CD8-positive, alpha-beta memory T cell (primary cell): ENCODE results near the gene SIM1. TPM values are rescaled to one million over a fixed set of nuclear protein-coding genes. Genes with fewer than 3 reads are reported as not detected.

Experiments
- CTCF ChIA-PET: fragments of 350-600 bp; sonication (Branson Sonifier 250); formaldehyde crosslinking; loops from one replicate; lab custom pipeline; 2021; ENCODE audit warnings: antibody characterized with exemption; lab: Charles Lee
- POLR2A ChIA-PET: fragments of 350-600 bp; sonication (Branson Sonifier 250); formaldehyde crosslinking; loops from one replicate; lab custom pipeline; 2021; ENCODE audit warnings: antibody characterized with exemption; lab: Charles Lee
- DNase-seq, 5 donors: peaks; one replicate each; pipeline versions ENCODE4 v3.0.0 to v3.0.0-alpha.2; 2020 to 2022; ENCODE audit warnings: mixed read lengths in 1 of 5
- H3K27ac ChIP-seq: one replicate; pipeline ENCODE4 v1.7.0; 2013; ENCODE audit warnings: low read depth, mild to moderate bottlenecking, low read length, moderate library complexity
- H3K27me3 ChIP-seq: 2 replicates; pipeline ENCODE4 v1.7.0; 2013; ENCODE audit warnings: low read length, mild to moderate bottlenecking; ENCODE audit not compliant: insufficient read depth, poor library complexity, severe bottlenecking
- H3K36me3 ChIP-seq: 2 replicates; pipeline ENCODE4 v1.7.0; 2013; ENCODE audit warnings: mild to moderate bottlenecking, low read length, moderate library complexity; ENCODE audit not compliant: insufficient read depth
- H3K4me1 ChIP-seq: 2 replicates; pipeline ENCODE4 v1.7.0; 2013; ENCODE audit warnings: mild to moderate bottlenecking, low read length, moderate library complexity; ENCODE audit not compliant: insufficient read depth
- H3K4me3 ChIP-seq: 2 replicates; pipeline ENCODE4 v1.7.0; 2013; ENCODE audit warnings: mild to moderate bottlenecking, low read length
- H3K9me3 ChIP-seq: 2 replicates; pipeline ENCODE4 v1.7.0; 2013; ENCODE audit warnings: mild to moderate bottlenecking, low read length
- H3K27ac Mint-ChIP-seq, 8 donors: one replicate each; pipeline ENCODE4 v1.8.0; 2020 to 2021; ENCODE audit warnings: mixed read lengths in 8 of 8, mild to moderate bottlenecking in 6 of 8, inconsistent platforms in 3 of 8, moderate library complexity in 3 of 8
- H3K27me3 Mint-ChIP-seq, 2 donors: one replicate each; pipeline ENCODE4 v1.8.0; 2020 to 2021; ENCODE audit warnings: mixed read lengths in 2 of 2, mild to moderate bottlenecking in 1 of 2, moderate library complexity in 1 of 2
- H3K36me3 Mint-ChIP-seq, 3 donors: one replicate each; pipeline ENCODE4 v1.8.0; 2020 to 2021; ENCODE audit warnings: mixed read lengths in 3 of 3, inconsistent platforms in 1 of 3, mild to moderate bottlenecking in 1 of 3
- H3K4me1 Mint-ChIP-seq, 3 donors: one replicate each; pipeline ENCODE4 v1.8.0; 2020 to 2021; ENCODE audit warnings: mixed read lengths in 3 of 3, inconsistent platforms in 1 of 3, mild to moderate bottlenecking in 1 of 3
- H3K4me3 Mint-ChIP-seq, 7 donors: one replicate each; pipeline ENCODE4 v1.8.0; 2020 to 2021; ENCODE audit warnings: mixed read lengths in 7 of 7, mild to moderate bottlenecking in 6 of 7, moderate library complexity in 4 of 7, inconsistent platforms in 2 of 7
- H3K9me3 Mint-ChIP-seq, 5 donors: one replicate each; pipeline ENCODE4 v1.8.0; 2020 to 2022; ENCODE audit warnings: mixed read lengths in 5 of 5, mild to moderate bottlenecking in 3 of 5, moderate library complexity in 2 of 5, inconsistent platforms in 1 of 5
- polyA plus RNA-seq: library from polyadenylated mRNA; unstranded; fragments of 300-500 nt; fragmentation: Illumina TruSeq; gene quantifications from one replicate; pipeline ENCODE4 v1.2.3, GENCODE V29; 2021
- total RNA-seq, 2 experiments: library from RNA; stranded (reverse); gene quantifications; one replicate each; pipeline ENCODE4 v1.2.3, GENCODE V29; 2021

Gene SIM1
- total and polyA plus RNA-seq, 3 experiments from 2014 or later: not detected

DNA sequence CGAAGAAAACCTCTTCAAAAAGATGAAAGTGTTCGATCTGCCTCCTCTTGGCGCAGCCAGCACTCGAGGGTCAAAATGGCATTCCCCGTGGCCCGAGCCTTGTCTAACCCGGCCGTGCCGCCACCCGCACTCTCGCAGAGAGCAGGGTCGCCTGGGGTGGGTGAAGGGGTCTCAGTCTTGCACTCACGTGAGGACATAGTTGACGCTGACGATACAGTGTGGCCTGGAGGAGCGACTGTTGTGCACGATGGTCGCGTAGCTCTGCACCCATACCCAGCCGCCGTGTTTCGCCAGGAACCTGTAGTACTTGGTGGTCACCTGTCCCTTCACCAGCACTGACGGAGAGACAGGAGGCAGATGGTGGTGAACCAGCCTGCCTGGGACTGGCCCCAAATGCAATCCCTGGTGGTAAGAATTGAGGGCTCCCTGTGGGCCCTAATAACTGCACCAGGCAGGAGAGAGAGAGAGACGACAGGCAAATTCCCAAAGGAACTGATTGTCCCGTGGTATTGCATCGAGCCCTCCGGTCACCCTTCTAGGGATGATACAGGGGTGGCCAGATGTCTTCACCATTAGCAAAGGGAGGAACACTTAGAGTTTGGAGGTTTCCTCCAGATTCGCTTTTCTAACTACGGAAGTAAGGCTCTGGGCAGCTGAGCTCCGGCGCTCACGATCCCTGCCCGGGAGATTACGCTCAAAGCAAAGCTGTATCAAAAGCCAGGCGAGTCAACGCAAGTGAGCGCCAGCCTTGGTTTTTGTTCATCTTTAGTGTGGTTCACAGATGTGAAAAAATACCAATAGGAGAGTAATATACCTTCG lies 17.4 kb downstream of the SIM1 start:
- H3K4me1 Mint-ChIP-seq: peaks cover 0 to 6% (median 5%) of the 10 kb centered on the region in 3 donors
- CTCF ChIA-PET: no interaction called here

DNA sequence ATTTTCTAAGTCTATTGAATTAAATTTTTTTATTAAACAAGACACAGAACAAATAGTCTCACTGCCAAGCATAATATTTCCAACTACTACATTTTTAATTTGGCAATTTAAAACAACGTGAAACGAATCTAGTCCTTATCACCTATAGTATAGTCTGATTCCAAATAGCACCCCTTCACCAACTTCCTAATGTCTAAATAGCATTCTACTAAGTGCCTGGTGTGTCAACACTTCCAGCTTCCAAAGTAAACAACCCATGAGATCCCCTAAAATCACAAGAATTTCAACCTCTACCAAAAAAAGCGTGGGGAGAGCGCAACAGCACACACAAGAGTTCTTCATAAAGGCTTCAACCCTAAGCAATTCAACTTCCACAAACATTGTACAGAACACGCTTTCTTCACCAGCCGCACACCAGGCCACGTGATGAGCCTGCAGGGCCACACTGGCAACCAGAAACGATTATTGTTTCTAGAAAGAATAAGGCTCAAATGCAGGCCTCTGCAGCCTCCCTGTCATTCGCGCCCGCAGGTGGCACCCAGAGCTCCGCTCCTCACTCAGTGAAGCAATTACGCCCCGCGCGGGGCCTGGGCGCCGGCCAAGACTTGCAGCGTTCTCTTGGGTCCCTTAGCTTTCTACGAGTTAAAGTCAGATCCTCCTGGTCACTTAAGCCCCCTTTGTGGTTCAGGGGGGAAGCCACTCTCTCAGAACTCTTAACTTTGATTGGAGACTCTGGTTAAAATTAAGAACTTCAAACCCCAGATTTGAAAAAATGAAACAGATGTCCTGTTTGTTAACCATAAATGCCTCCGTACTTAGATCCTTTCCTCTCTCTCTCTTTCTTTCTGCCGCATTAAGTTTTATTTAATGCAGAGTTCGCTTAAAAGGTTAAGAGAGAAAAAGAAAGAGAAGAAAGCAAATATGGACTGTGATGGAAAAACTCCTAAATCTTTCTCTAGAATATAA lies 18.3 kb downstream of the SIM1 start:
- ChIA-PET CTCF (no interaction called here), POLR2A (no interaction called here)
- peaks cover 0 to 6% (median 5%) of the 10 kb centered on the region in 3 donors for H3K4me1 Mint-ChIP-seq
- no peak overlapping the region for H3K27ac Mint-ChIP-seq
- H3K36me3 ChIP-seq: no peaks in the 10 kb centered on the region
- H3K4me1 ChIP-seq: no peaks in the 10 kb centered on the region
- peaks cover 15 to 35% of the 10 kb centered on the region in 2 donors for H3K27me3 Mint-ChIP-seq
- H3K36me3 Mint-ChIP-seq: no peaks in the 10 kb centered on the region
- H3K4me3 ChIP-seq: no peak overlapping the region
- H3K9me3 Mint-ChIP-seq: peaks cover 0 to 12% (median 6%) of the 10 kb centered on the region in 5 donors
- no peak for DNase-seq
- peaks cover 27% of the 10 kb centered on the region for H3K27me3 ChIP-seq
- H3K4me3 Mint-ChIP-seq: peak overlapping the region in 1 of 7 donors; percentile 30
- H3K27ac ChIP-seq: no peak overlapping the region
- H3K9me3 ChIP-seq: no peaks in the 10 kb centered on the region

More for the DNA sequence above, 17.4 kb downstream of the SIM1 start:
- H3K9me3 ChIP-seq: no peaks in the 10 kb centered on the region
- Mint-ChIP-seq H3K4me3 (no peak overlapping the region), H3K9me3 (peaks cover 0 to 12% (median 6%) of the 10 kb centered on the region in 5 donors), H3K36me3 (no peaks in the 10 kb centered on the region), H3K27me3 (peaks cover 11 to 35% of the 10 kb centered on the region in 2 donors), H3K27ac (no peak overlapping the region)
- H3K36me3 ChIP-seq: no peaks in the 10 kb centered on the region
- peaks cover 27% of the 10 kb centered on the region for H3K27me3 ChIP-seq
- POLR2A ChIA-PET: no interaction called here
- H3K27ac ChIP-seq: no peak overlapping the region
- no peak overlapping the region for H3K4me3 ChIP-seq
- H3K4me1 ChIP-seq: no peaks in the 10 kb centered on the region
- DNase-seq: no peak

- H3K9me3 Mint-ChIP-seq: peaks cover 0 to 12% (median 6%) of the 10 kb centered on the region in 5 donors
- H3K4me3 Mint-ChIP-seq: no peak overlapping the region
- CTCF ChIA-PET: no interaction called here
- peaks cover 21 to 38% of the 10 kb centered on the region in 2 donors for H3K27me3 Mint-ChIP-seq
- no peak for DNase-seq
- Histone ChIP-seq H3K4me1 (no peaks in the 10 kb centered on the region), H3K9me3 (no peaks in the 10 kb centered on the region), H3K36me3 (no peaks in the 10 kb centered on the region), H3K27me3 (peaks cover 20% of the 10 kb centered on the region), H3K4me3 (no peak overlapping the region), H3K27ac (no peak overlapping the region)
- no peak overlapping the region for H3K27ac Mint-ChIP-seq
- no peaks in the 10 kb centered on the region for H3K36me3 Mint-ChIP-seq
- peaks cover 0 to 6% (median 5%) of the 10 kb centered on the region in 3 donors for H3K4me1 Mint-ChIP-seq
- POLR2A ChIA-PET: no interaction called here
Observed at GRCh38 chr6:100445512-100445911, 19.2 kb downstream of the SIM1 start.

DNA sequence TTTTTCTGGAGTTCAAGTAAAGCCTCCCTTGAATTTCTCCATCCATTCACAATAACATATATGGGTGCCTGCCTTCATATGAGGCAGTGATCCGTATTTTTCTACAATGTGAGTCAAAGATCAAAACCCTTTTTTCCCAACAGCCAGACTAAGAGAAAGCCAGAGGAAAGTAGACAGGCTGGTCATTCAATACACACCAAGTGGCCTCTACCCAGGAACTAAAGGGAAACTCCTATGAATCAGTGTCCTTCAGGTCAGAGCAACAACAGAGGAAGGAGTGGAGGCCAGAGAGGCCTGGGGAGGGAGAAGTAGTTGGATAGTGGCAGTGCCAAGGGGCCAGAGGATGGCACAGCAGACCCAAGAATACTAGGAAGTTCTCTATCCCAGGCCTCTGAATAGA lies 23.8 kb downstream of the SIM1 start:
- H3K4me1 ChIP-seq: no peaks in the 10 kb centered on the region
- Mint-ChIP-seq H3K4me3 (no peak overlapping the region), H3K9me3 (peaks cover 0 to under 1% (median 0%) of the 10 kb centered on the region in 5 donors), H3K36me3 (no peaks in the 10 kb centered on the region), H3K27ac (no peak overlapping the region), H3K4me1 (no peaks in the 10 kb centered on the region), H3K27me3 (peaks cover 14 to 37% of the 10 kb centered on the region in 2 donors)
- no peaks in the 10 kb centered on the region for H3K36me3 ChIP-seq
- no peak overlapping the region for H3K4me3 ChIP-seq
- CTCF ChIA-PET: no interaction called here
- POLR2A ChIA-PET: no interaction called here
- no peak for DNase-seq
- H3K27me3 ChIP-seq: no peaks in the 10 kb centered on the region
- H3K9me3 ChIP-seq: no peaks in the 10 kb centered on the region
- H3K27ac ChIP-seq: no peak overlapping the region

DNA sequence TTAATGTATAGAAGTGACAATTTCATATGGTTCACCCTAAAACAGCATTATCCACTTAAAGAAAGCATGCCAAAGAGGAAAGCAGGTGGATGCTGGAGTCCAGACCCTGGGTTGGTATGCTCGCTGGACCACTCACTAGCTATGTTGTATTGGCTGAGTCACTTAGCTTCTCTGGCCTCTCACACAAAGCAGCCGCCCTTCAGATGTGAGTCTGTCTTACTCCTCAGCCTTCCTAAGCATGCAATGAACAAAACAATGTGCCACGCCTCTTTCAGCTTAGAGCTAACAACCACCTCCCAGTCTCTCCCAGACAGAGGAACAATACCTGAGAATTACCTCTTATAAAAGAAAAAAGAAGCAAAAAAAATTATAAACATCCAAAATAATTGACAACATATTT lies 29.4 kb downstream of the SIM1 start:
- no peak for DNase-seq
- no peak overlapping the region for H3K4me3 ChIP-seq
- H3K9me3 ChIP-seq: no peaks in the 10 kb centered on the region
- POLR2A ChIA-PET: no interaction called here
- H3K9me3 Mint-ChIP-seq: peaks cover 0 to 1% (median 0%) of the 10 kb centered on the region in 5 donors
- no peaks in the 10 kb centered on the region for H3K27me3 ChIP-seq
- H3K27ac ChIP-seq: no peak overlapping the region
- no peak overlapping the region for H3K4me3 Mint-ChIP-seq
- H3K27ac Mint-ChIP-seq: no peak overlapping the region
- no peaks in the 10 kb centered on the region for H3K36me3 ChIP-seq
- CTCF ChIA-PET: no interaction called here
- H3K36me3 Mint-ChIP-seq: no peaks in the 10 kb centered on the region
- no peaks in the 10 kb centered on the region for H3K4me1 Mint-ChIP-seq
- H3K27me3 Mint-ChIP-seq: peaks cover 12 to 38% of the 10 kb centered on the region in 2 donors
- no peaks in the 10 kb centered on the region for H3K4me1 ChIP-seq

- H3K4me3 ChIP-seq: no peak overlapping the region
- Mint-ChIP-seq H3K27ac (no peak overlapping the region), H3K4me1 (no peaks in the 10 kb centered on the region), H3K27me3 (peaks cover 9 to 37% of the 10 kb centered on the region in 2 donors), H3K4me3 (no peak overlapping the region), H3K36me3 (no peaks in the 10 kb centered on the region), H3K9me3 (peaks cover 0 to 1% (median 0%) of the 10 kb centered on the region in 5 donors)
- H3K4me1 ChIP-seq: no peaks in the 10 kb centered on the region
- no peaks in the 10 kb centered on the region for H3K36me3 ChIP-seq
- ChIA-PET CTCF (no interaction called here), POLR2A (no interaction called here)
- H3K9me3 ChIP-seq: no peaks in the 10 kb centered on the region
- no peak overlapping the region for H3K27ac ChIP-seq
- H3K27me3 ChIP-seq: no peaks in the 10 kb centered on the region
- DNase-seq: no peak
Observed at GRCh38 chr6:100433726-100434435, 30.8 kb downstream of the SIM1 start.

DNA sequence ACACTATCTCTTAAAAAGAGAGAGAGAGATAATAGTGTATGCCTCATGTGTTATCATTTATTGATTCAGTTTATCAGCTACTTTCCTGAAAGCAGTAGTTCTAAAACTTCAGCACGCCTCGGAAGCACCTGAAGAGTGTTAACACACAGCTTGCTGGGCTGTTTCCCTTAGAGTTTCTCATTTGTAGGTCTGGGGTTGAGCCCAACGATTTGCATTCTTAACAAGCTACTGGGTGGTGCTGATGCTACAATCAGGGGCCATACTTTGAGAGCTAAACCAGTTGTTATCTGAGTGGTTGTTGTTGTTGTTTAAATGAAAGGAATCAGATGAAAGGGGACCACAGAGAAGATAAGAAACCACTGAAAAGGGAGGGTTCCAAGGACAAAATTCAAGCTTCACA lies 32.6 kb downstream of the SIM1 start:
- POLR2A ChIA-PET: no interaction called here
- CTCF ChIA-PET: no interaction called here
- no peak for DNase-seq

More for the DNA sequence above, 32.6 kb downstream of the SIM1 start:
- H3K9me3 ChIP-seq: no peaks in the 10 kb centered on the region
- Mint-ChIP-seq H3K27ac (no peak overlapping the region), H3K9me3 (peaks cover 0 to 1% (median 0%) of the 10 kb centered on the region in 5 donors), H3K4me1 (no peaks in the 10 kb centered on the region), H3K36me3 (no peaks in the 10 kb centered on the region), H3K27me3 (peaks cover 6 to 35% of the 10 kb centered on the region in 2 donors), H3K4me3 (no peak overlapping the region)
- H3K27me3 ChIP-seq: no peaks in the 10 kb centered on the region
- H3K27ac ChIP-seq: no peak overlapping the region
- H3K4me1 ChIP-seq: no peaks in the 10 kb centered on the region
- no peak overlapping the region for H3K4me3 ChIP-seq
- no peaks in the 10 kb centered on the region for H3K36me3 ChIP-seq
